Measurements from ENCODE around the gene NCAPD3. TPM values are rescaled to one million over a fixed set of nuclear protein-coding genes. Genes with fewer than 3 reads are reported as not detected.

The NCAPD3 gene
- total and polyA plus RNA-seq, 2 donors (not counting 1 experiment from before 2014, with no cell fraction given), result 12.9 to 32.2 TPM

GRCh38 chr11:134261626-134262488, 38.1 kb upstream of the NCAPD3 start:
- Mint-ChIP-seq H3K4me3 (no peak overlapping the region), H3K27ac (no peak overlapping the region), H3K9me3 (ENCODE audit: insufficient read depth) (no peaks in the 10 kb centered on the region), H3K4me1 (no peaks in the 10 kb centered on the region), H3K27me3 (no peaks in the 10 kb centered on the region)
- Histone ChIP-seq H3K36me3 (replicated peaks in 1 of 2; ENCODE audit: control extremely low read depth in 1 of 2, control insufficient read depth in 1 of 2, extremely low read depth in 1 of 2, insufficient read depth in 2 of 2, low read length in 1 of 2) (peaks cover 3 to 45% of the 10 kb centered on the region in 2 experiments), H3K4me3 (ENCODE audit: control extremely low read depth in 1 of 5, extremely low read depth in 1 of 5, insufficient read depth in 1 of 5, low read depth in 2 of 5, low read length in 4 of 5) (no peak overlapping the region), H3K27ac (ENCODE audit: low read length in 2 of 2) (no peak overlapping the region), H3K79me2 (ENCODE audit: control insufficient read depth, insufficient read depth, low read length) (no peaks in the 10 kb centered on the region), H3K27me3 (replicated peaks in 1 of 4; ENCODE audit: control extremely low read depth in 1 of 4, control insufficient read depth in 3 of 4, insufficient read depth in 4 of 4, low read length in 3 of 4) (no peaks in the 10 kb centered on the region), H4K20me1 (ENCODE audit: control insufficient read depth, insufficient read depth, low read length, poor library complexity, severe bottlenecking) (no peaks in the 10 kb centered on the region), H3K9me3 (ENCODE audit: control extremely low read depth in 1 of 3, control insufficient read depth in 2 of 3, insufficient read depth in 1 of 3, low read length in 2 of 3) (no peaks in the 10 kb centered on the region), H3K4me1 (ENCODE audit: control insufficient read depth in 2 of 2, insufficient read depth in 2 of 2, low read length in 2 of 2) (no peaks in the 10 kb centered on the region), H2AFZ (ENCODE audit: insufficient read depth, low read depth, low read length, poor library complexity, severe bottlenecking) (no peak overlapping the region), H3K9ac (ENCODE audit: low read length) (no peak overlapping the region), H3K4me2 (replicated peaks; ENCODE audit: low read depth, low read length, poor library complexity, severe bottlenecking) (no peak overlapping the region)
- intact Hi-C loops (cut with micrococcal nuclease), result no loop called here
- ChIA-PET POLR2A (no interaction called here), CTCF (interaction anchor here (1.3 to 2.3 kb wide), 6 partner anchors 9 to 55 kb away, joined by 3 to 10 read pairs (median 7); partner anchors contain the start of gene GLB1L3)
- DNase-seq (no peak), ATAC-seq (ENCODE audit: low read depth) (no peak)
- TF ChIP-seq CTCF (IDR thresholded peaks at IDR 0.05), result peak; percentile 21
- TF ChIP-seq EZH2 (IDR thresholded peaks at IDR 0.05; ENCODE audit: borderline replicate concordance, insufficient read depth, low read depth, low read length, poor library complexity, severe bottlenecking), result no peak
- WGBS (ENCODE audit: insufficient coverage), result 98% methylated on average over 10 of the region's 14 CpGs

GRCh38 chr11:134260983-134261382, 37.2 kb upstream of the NCAPD3 start:
- H3K9ac ChIP-seq (ENCODE audit: low read length), result no peak overlapping the region
- no peaks in the 10 kb centered on the region for H4K20me1 ChIP-seq (ENCODE audit: control insufficient read depth, insufficient read depth, low read length, poor library complexity, severe bottlenecking)
- H3K27me3 ChIP-seq (replicated peaks in 1 of 4; ENCODE audit: control extremely low read depth in 1 of 4, control insufficient read depth in 3 of 4, insufficient read depth in 4 of 4, low read length in 3 of 4), result no peaks in the 10 kb centered on the region
- H3K4me3 ChIP-seq (ENCODE audit: control extremely low read depth in 1 of 5, extremely low read depth in 1 of 5, insufficient read depth in 1 of 5, low read depth in 2 of 5, low read length in 4 of 5), result no peak overlapping the region
- no peaks in the 10 kb centered on the region for H3K4me1 Mint-ChIP-seq
- no peak overlapping the region for H3K4me3 Mint-ChIP-seq
- intact Hi-C loops (cut with micrococcal nuclease), result no loop called here
- no peaks in the 10 kb centered on the region for H3K9me3 Mint-ChIP-seq (ENCODE audit: insufficient read depth)
- CTCF ChIA-PET, result interaction anchor here (1.3 to 2.3 kb wide), 5 partner anchors 10 to 54 kb away, joined by 3 to 10 read pairs (median 7); partner anchors contain the start of gene GLB1L3
- POLR2A ChIA-PET, result no interaction called here
- no peak overlapping the region for H3K27ac Mint-ChIP-seq
- H3K27ac ChIP-seq (ENCODE audit: low read length in 2 of 2), result no peak overlapping the region
- H3K9me3 ChIP-seq (ENCODE audit: control extremely low read depth in 1 of 3, control insufficient read depth in 2 of 3, insufficient read depth in 1 of 3, low read length in 2 of 3), result no peaks in the 10 kb centered on the region
- TF ChIP-seq CTCF (IDR thresholded peaks at IDR 0.05) (no peak), EZH2 (IDR thresholded peaks at IDR 0.05; ENCODE audit: borderline replicate concordance, insufficient read depth, low read depth, low read length, poor library complexity, severe bottlenecking) (no peak)
- 100% methylated on average over 13 of the region's 16 CpGs for WGBS (ENCODE audit: insufficient coverage)
- H3K27me3 Mint-ChIP-seq, result no peaks in the 10 kb centered on the region
- H2AFZ ChIP-seq (ENCODE audit: insufficient read depth, low read depth, low read length, poor library complexity, severe bottlenecking), result no peak overlapping the region
- H3K4me2 ChIP-seq (replicated peaks; ENCODE audit: low read depth, low read length, poor library complexity, severe bottlenecking), result no peak overlapping the region
- peaks cover 3 to 45% of the 10 kb centered on the region in 2 experiments for H3K36me3 ChIP-seq (replicated peaks in 1 of 2; ENCODE audit: control extremely low read depth in 1 of 2, control insufficient read depth in 1 of 2, extremely low read depth in 1 of 2, insufficient read depth in 2 of 2, low read length in 1 of 2)
- no peaks in the 10 kb centered on the region for H3K79me2 ChIP-seq (ENCODE audit: control insufficient read depth, insufficient read depth, low read length)
- H3K4me1 ChIP-seq (ENCODE audit: control insufficient read depth in 2 of 2, insufficient read depth in 2 of 2, low read length in 2 of 2), result no peaks in the 10 kb centered on the region
- no peak for DNase-seq
- ATAC-seq (ENCODE audit: low read depth), result no peak
